ENCODE measurements around the gene TP53I11. TPM values are rescaled to one million over a fixed set of nuclear protein-coding genes. Genes with fewer than 3 reads are reported as not detected.

The TP53I11 gene
- total RNA-seq, 1 experiment from 2014 or later: 13.4 TPM

DNA sequence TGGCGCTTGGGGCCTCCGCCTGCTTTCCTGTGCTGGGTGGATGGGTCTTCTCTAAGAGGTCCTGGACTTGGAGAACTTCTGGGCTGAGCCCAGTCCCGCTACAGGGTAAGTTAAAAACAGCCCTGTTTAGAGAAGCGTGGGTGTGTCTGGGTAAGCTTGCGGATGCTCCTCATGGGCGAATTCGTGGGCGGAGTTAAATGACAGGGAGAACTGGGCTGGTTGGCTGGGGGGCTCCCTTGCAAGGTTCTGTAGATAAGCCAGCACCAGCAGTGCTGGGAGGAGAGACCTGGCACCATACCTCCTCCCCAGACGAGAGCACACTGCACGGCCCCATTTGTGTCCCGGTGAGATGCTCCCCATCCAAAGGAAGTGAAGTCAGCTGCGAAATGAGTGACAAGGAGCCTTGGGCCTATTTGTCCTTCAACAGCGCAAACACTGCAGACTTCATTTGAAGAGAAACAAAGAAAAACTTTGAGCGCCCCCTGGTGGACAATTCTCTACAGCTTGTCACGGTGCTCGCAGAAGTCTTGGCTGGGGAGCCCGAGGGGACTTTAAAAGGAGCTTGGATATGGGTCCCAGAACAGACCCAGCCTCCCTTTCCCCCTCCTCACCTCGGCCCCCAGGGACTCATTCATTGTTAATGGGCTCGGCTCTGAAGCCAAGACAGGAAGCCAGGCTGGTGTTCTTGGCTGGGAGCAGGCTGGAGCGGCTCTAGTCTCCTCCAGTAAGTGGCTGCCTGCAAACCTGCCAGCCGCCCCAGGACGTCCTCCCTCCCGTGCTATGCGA, 39.5 kb downstream of the TP53I11 start:
- Histone ChIP-seq H3K4me3 (no peak overlapping the region), H3K9me3 (replicated peaks) (no peaks in the 10 kb centered on the region), H3K36me3 (no peaks in the 10 kb centered on the region), H3K4me1 (0 out of 2 replicates have a peak, but pooled peaks cover 2% of the 10 kb centered on the region), H3K27me3 (no peaks in the 10 kb centered on the region), H3K27ac (no peak overlapping the region)
- peak; percentile 86 to 95 for DNase-seq

DNA sequence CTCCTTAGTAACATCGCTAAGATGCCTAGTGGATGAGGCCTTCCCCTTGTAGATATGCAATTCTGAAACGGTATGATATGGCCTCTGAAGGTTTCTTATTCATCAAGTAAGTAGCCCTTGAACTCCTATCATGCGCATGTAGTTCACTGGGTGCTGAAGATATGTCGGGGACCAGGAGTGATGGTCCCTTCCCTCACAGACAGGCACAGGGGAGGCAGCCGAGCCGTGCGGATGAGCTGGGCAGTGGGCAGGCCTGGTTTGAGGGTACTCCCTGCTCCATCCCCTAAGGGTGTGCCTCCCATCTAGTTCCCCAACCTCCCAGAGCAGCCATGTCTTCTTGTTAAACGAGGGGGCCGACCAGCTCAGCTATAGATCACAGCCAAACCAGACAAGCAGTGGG, 40.1 kb downstream of the TP53I11 start:
- Histone ChIP-seq H3K36me3 (no peaks in the 10 kb centered on the region), H3K4me3 (no peak overlapping the region), H3K9me3 (replicated peaks) (no peaks in the 10 kb centered on the region), H3K27me3 (no peaks in the 10 kb centered on the region), H3K4me1 (peaks cover 2% of the 10 kb centered on the region; the same call in 1 of the 2 replicates), H3K27ac (no peak overlapping the region)
- DNase-seq: no peak

DNA sequence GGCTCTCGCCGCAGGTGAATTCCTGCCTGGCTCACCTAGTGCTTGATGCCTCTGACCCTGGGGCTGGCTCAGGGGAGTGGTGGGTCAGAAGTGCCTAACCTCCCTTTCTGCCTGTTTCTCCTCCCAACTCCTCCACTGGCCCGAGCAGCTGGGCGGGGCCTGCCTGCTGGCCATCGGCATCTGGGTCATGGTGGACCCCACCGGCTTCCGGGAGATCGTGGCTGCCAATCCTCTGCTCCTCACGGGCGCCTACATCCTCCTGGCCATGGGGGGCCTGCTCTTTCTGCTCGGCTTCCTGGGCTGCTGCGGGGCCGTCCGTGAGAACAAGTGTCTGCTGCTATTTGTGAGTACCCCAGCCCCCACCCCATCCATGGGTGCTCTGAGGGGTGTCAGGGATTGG, 41.1 kb downstream of the TP53I11 start:
- no peaks in the 10 kb centered on the region for H3K9me3 ChIP-seq (replicated peaks)
- H3K4me1 ChIP-seq: peaks cover 12% of the 10 kb centered on the region
- DNase-seq: no peak
- no peaks in the 10 kb centered on the region for H3K36me3 ChIP-seq
- no peak overlapping the region for H3K27ac ChIP-seq
- no peaks in the 10 kb centered on the region for H3K27me3 ChIP-seq
- no peak overlapping the region for H3K4me3 ChIP-seq

DNA sequence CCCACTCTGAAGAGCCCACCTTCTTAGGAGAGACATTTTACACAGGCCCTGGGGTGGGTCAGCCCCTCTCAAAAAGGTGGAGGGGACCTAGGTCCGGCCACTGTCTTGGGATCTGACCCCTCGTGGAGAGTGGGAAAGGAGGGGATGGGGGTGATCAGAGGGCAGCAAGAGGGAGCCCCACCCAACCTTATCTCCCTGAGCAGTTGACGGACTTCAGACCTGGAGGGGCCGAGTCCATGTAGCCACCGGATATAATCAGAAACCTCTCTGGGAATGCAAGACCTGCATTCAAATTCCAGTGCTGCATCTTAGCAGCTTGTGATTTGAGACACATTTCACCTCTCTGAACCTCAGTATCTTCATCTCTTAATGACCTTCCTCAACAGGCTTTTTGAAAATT, 44.0 kb downstream of the TP53I11 start:
- H3K4me3 ChIP-seq: no peak overlapping the region
- no peaks in the 10 kb centered on the region for H3K36me3 ChIP-seq
- H3K4me1 ChIP-seq: peaks cover 18% of the 10 kb centered on the region
- no peak overlapping the region for H3K27ac ChIP-seq
- H3K9me3 ChIP-seq (replicated peaks): no peaks in the 10 kb centered on the region
- DNase-seq: no peak
- H3K27me3 ChIP-seq: no peaks in the 10 kb centered on the region

DNA sequence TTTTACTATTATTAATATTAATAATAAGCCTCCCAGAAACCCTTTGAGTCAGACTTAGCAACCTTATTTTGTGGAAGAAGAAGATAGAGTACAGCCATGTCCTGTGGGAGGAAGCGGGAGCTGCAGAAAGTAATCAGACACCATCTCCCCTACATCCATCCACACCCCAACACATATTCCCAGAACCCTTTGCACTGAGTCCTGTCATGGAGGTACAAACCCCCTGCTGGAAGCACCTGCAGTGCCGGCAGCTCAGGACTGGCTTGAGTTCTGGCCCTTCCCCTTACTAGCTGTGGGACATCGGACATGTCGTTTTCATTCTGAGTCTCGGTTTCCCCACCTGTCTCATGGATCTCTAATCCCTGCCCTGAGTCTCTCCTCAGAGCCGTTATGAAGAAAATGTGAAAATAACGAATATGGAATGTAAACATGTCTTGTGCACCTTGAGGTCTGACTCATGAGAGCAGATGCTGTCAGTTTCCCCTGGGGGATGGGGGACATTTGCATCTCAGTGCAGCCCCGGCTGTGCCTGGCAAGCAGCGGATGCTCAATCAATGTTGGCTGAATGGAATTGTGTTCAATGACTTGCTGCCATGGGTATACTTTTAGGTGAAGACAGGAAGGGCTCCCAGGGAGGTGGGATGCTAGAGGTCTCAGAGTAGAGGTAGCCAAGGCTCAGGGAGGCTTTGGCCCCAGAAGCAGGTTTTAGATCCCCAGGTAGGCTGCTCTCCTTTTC, 45.4 kb downstream of the TP53I11 start:
- Histone ChIP-seq H3K4me1 (peaks cover 16% of the 10 kb centered on the region), H3K9me3 (replicated peaks) (no peaks in the 10 kb centered on the region), H3K36me3 (no peaks in the 10 kb centered on the region), H3K27me3 (no peaks in the 10 kb centered on the region), H3K4me3 (no peak overlapping the region), H3K27ac (no peak overlapping the region)
- no peak for DNase-seq

DNA sequence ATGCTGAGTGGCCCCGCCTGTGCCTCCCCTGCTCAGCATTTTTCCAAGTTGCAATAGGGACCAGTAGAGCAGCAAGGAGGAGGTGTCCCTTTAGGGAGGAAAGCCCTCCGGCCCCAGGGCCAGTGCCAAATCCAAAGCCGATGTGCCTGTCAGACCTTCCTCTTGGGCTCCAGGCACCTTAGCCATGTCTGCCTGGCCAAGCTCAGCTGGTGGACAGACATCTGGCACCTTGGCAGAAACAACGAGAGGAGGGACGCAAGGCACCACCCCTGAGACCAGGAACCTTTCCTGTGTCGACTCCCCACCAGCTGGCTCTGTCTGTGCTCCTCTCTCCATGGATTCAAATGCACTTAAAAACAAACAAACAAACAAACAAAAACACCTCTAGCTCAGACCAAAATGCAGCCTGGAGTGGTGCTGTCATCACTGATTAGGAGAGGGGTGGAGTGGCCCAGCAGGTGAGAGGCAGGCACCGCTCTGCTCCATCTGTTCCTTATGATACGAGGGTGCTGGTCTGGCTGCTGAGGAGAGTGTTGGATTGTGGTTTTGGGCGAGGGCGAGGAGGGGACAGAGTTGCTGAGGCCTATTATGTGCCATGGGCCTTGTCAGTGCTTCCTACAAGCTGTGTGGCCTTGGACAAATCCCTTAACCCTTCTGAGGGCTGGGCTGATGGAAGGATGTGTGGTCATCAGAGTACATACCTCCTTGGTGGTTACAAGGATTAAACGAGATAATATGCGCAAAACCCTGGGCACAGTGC, 46.2 kb downstream of the TP53I11 start:
- no peaks in the 10 kb centered on the region for H3K36me3 ChIP-seq
- peaks cover 16% of the 10 kb centered on the region for H3K4me1 ChIP-seq
- peak; percentile 65 to 79 for DNase-seq
- H3K27me3 ChIP-seq: no peaks in the 10 kb centered on the region
- H3K27ac ChIP-seq: no peak overlapping the region
- no peak overlapping the region for H3K4me3 ChIP-seq
- H3K9me3 ChIP-seq (replicated peaks): no peaks in the 10 kb centered on the region

DNA sequence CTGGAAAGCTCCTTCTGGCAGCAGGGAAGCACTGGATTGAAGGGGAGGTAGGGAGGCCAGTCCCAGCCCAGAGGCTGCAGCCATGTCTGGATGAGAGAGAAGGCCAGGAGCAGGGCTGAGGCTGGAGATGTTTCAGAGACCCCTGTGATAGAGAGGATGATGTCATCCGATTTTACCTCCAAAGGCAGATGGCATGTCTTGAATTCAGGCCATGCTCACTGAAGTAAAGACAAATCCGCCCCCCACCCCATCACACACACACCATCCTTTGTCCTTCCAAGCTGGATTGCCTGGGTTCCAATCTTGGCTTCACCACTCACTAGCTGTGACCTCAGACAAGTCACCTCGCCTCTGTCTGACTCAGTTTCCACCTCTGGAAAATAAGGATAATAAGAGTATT, 47.2 kb downstream of the TP53I11 start:
- Histone ChIP-seq H3K4me3 (no peak overlapping the region), H3K4me1 (peaks cover 16% of the 10 kb centered on the region), H3K27me3 (no peaks in the 10 kb centered on the region), H3K27ac (no peak overlapping the region), H3K9me3 (replicated peaks) (no peaks in the 10 kb centered on the region), H3K36me3 (no peaks in the 10 kb centered on the region)
- DNase-seq: no peak

DNA sequence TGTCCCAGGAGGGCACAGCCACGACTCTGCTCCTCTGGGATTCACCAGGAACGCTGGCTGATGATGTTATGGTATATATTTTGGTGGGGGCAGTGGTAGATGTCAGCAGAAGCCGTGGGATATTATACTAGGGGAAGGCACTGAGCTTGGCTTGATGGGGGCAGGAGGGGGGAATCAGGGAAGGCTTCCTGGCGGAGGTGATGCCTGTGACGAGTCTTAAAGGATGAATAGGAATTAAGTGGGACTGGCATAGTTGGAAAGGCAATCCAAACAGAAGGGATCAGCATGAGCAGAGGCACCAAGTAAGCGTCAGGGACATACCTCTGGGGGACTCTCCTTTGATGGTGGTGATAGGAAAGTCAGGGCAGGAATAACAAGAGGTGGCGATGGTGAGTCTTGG, 47.6 kb downstream of the TP53I11 start:
- H3K27me3 ChIP-seq: no peaks in the 10 kb centered on the region
- no peaks in the 10 kb centered on the region for H3K36me3 ChIP-seq
- H3K9me3 ChIP-seq (replicated peaks): no peaks in the 10 kb centered on the region; the same call in 1 of the 2 replicates
- no peak overlapping the region for H3K27ac ChIP-seq
- no peak for DNase-seq
- H3K4me1 ChIP-seq: peaks cover 16% of the 10 kb centered on the region
- no peak overlapping the region for H3K4me3 ChIP-seq

DNA sequence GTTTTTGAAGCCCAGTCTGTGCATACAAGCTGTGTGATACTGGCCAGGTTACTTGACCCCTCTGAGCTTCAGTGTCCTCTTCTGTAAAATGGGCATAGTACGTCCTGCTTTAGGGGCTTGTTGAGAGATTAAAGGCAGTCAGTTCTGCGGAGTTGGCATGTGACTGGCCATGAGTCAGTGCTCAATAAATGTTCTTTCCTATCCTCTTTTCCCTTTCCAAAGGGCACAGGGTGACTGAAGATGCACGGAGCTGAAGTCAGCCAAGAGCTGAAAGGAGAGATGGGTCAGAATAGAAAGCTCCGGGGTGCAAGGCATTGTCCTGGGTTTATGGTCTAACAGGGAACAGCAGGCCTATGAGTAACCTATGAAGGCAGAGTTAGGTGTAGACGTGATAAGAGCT, 48.9 kb downstream of the TP53I11 start:
- Histone ChIP-seq H3K27me3 (no peaks in the 10 kb centered on the region), H3K4me3 (no peak overlapping the region), H3K4me1 (peaks cover 18% of the 10 kb centered on the region), H3K9me3 (replicated peaks) (no peaks in the 10 kb centered on the region; the same call in 1 of the 2 replicates), H3K27ac (no peak overlapping the region), H3K36me3 (no peaks in the 10 kb centered on the region)
- no peak for DNase-seq

DNA sequence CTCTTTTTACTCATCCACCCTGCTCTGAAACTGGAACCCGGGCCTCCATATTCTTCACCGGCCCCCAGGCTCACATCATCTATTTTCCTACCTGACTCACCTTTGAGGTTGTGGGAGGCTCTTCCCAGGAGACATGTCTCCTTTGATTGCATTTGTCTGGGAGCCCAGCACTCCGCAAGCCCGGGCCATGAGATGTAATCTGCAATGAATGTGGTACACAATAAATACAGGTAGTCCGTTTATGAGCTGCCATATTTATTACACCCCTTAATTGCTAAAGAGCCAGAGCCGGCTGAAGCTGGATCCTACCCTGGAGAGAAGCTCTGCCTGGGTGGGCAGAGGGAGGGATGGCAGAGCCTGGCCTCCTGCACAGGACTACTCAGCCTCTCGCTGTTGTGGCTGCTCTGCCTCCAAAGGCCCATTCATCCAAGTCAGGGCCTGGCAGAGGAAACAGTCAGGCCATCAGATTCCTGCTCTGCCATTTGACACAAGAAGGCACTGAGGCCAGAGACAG, 49.5 kb downstream of the TP53I11 start:
- no peaks in the 10 kb centered on the region for H3K27me3 ChIP-seq
- no peaks in the 10 kb centered on the region; the same call in 1 of the 2 replicates for H3K9me3 ChIP-seq (replicated peaks)
- DNase-seq: no peak
- no peak overlapping the region for H3K4me3 ChIP-seq
- H3K27ac ChIP-seq: no peak overlapping the region
- H3K4me1 ChIP-seq: peaks cover 18% of the 10 kb centered on the region
- no peaks in the 10 kb centered on the region for H3K36me3 ChIP-seq

DNA sequence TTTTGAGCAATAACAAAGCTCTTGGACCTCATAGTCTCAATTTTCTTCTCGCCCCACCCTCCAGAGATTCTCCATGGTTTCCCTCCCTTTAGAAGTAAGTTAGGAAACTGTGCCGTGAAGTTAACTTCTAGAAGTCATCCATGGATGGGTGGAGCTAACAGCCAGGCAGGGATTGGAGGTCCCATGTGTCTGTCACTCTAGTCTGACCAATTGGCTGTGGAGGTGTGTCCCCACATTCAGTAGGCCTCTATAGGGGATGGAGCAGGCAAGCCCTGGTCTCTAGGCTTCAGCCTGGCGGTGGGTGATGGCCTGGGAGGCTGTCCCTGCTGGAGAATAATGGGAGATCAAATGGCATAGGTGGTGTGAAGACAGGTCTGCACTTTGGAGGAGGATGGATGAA, 50.7 kb downstream of the TP53I11 start:
- H3K9me3 ChIP-seq (replicated peaks): no peaks in the 10 kb centered on the region; the same call in 1 of the 2 replicates
- no peaks in the 10 kb centered on the region for H3K27me3 ChIP-seq
- DNase-seq: peak; percentile 63 to 78

DNA sequence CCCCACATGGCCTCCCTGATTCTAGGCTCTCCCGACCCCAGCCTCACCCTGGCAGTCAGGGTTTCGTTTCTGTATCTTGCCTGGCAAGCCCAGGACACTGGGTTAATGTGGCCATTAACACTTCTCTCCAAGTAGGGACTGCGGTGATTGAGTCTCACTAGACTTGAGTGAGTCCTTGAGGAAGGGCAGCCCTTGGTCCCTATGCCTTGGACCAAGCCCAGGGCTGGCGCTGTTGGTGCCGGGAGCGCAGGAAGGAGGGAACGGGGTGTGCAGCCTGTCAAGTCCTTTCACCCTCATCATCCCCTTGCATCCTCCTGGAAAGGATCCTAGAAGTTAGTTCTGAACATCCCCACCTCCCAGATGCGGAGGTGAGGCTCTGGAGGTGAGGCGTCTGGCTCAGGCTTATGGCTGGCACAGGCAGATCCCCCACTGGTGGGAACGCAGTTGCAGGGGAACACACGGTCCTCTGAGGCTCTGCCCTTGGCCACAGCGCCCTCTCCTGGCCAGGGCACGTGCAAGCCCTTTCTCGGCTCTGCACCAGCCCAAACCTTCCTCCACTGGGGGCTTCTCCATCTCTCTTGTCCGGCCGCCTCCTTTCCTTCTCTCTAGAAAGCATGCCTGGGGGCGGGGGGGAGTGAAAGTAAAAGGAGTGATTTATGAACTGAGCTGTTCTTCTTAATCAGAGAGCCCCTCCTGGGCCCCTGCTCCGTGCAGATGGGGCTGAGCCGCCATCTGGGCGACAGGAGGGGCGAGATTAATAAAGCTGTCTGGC, 56.7 kb downstream of the TP53I11 start:
- H3K4me1 ChIP-seq: peaks cover 26% of the 10 kb centered on the region
- no peaks in the 10 kb centered on the region; the same call in 1 of the 2 replicates for H3K9me3 ChIP-seq (replicated peaks)
- H3K27me3 ChIP-seq: no peaks in the 10 kb centered on the region
- peak; percentile 88 to 92 for DNase-seq
- H3K36me3 ChIP-seq: no peaks in the 10 kb centered on the region
- H3K4me3 ChIP-seq: no peak overlapping the region
- peak overlapping the region; percentile 19; the same call in 1 of the 2 replicates for H3K27ac ChIP-seq

More for the DNA sequence above, 50.7 kb downstream of the TP53I11 start:
- H3K4me1 ChIP-seq: peaks cover 13% of the 10 kb centered on the region
- no peak overlapping the region for H3K27ac ChIP-seq
- no peak overlapping the region for H3K4me3 ChIP-seq
- no peaks in the 10 kb centered on the region for H3K36me3 ChIP-seq

DNA sequence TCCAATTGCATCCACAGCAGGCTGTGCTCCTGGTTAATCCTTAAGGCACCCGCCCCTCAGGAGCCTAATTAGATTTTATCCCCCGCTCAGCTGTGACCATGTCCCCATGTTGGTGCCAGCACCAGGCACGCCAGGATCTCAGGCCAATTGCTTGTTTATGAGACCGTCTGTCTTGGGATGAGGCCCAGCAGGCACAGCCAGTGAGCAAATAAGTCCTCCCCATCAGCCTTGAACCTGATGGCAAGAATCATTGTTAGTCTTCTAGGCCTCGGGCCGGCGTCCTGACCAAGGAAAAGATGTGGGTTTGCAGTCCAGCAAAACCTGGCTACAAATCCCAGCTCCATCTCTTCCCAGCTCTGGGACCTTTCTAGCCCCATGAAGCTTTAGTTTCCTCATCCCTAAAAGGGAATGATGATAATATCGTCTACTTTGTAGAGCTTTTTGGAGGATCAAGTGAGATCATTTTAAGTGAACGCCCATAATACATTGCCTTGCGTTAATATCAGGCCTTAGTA, 57.3 kb downstream of the TP53I11 start:
- no peaks in the 10 kb centered on the region for H3K27me3 ChIP-seq
- peak overlapping the region; percentile 19; the same call in 1 of the 2 replicates for H3K27ac ChIP-seq
- DNase-seq: peak; percentile 78 to 83
- peaks cover 32% of the 10 kb centered on the region for H3K4me1 ChIP-seq
- H3K4me3 ChIP-seq: no peak overlapping the region
- no peaks in the 10 kb centered on the region for H3K36me3 ChIP-seq
- H3K9me3 ChIP-seq (replicated peaks): no peaks in the 10 kb centered on the region; the same call in 1 of the 2 replicates

DNA sequence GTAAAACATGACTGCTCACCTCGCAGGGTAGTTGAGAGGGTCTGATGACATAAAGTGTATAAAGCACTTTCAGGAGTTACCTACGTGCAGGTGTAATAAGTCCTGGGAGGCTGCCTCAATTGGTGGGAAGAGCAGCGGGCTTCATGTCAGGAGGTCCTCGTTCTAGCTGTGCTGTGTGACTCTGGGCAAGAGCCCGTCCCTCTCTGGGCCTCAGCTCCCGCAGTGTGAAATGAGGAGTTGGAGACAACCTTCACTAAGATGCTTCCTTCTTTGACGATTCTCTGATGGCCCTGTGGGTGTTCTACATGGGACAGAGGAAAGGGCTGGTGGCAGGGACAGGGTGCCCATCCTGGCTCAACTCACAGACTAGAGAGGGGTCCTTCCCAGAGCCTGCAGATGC, 57.8 kb downstream of the TP53I11 start:
- H3K27ac ChIP-seq: no peak overlapping the region
- H3K27me3 ChIP-seq: no peaks in the 10 kb centered on the region
- no peak overlapping the region for H3K4me3 ChIP-seq
- DNase-seq: no peak
- peaks cover 35% of the 10 kb centered on the region for H3K4me1 ChIP-seq
- H3K36me3 ChIP-seq: no peaks in the 10 kb centered on the region
- H3K9me3 ChIP-seq (replicated peaks): no peaks in the 10 kb centered on the region; the same call in 1 of the 2 replicates

Measured in SJCRH30 (cell line).